ENCODE results near the gene RC3H2. TPM values are rescaled to one million over a fixed set of nuclear protein-coding genes. Genes with fewer than 3 reads are reported as not detected.

RC3H2 gene
- total and polyA plus RNA-seq, 2 of the 13 experiments (the other 11 are each of a cell fraction or from before 2014, with no cell fraction given) = 21.0 to 36.4 TPM

GRCh38 chr9:122816163-122816867, 88.8 kb downstream of the RC3H2 start:
- DNase-seq (ENCODE audit: low spot score) (no peak), ATAC-seq (no peak), FAIRE-seq (no peak)
- BruUV-seq (replicated peaks) = no TSS peak
- Histone ChIP-seq H3K27me3 (ENCODE audit: control insufficient read depth in 1 of 2, insufficient read depth in 2 of 2, low read length in 2 of 2) (no peaks in the 10 kb centered on the region), H2AFZ (ENCODE audit: low read length) (no peak overlapping the region), H3K9me3 (ENCODE audit: low read length) (no peaks in the 10 kb centered on the region), H3K4me1 (ENCODE audit: insufficient read depth, low read length) (peaks cover 12% of the 10 kb centered on the region), H3K4me2 (ENCODE audit: low read depth, low read length) (no peak overlapping the region), H3K36me3 (replicated peaks in 1 of 2; ENCODE audit: control insufficient read depth in 1 of 2, insufficient read depth in 2 of 2, low read length in 2 of 2) (peaks cover 3 to 17% of the 10 kb centered on the region in 2 experiments; a peak in 4 of 5 replicates), H3K79me2 (ENCODE audit: insufficient read depth, low read length) (no peaks in the 10 kb centered on the region), H3K27ac (ENCODE audit: extremely low read length, insufficient read depth, low read length) (no peak overlapping the region), H3K9ac (ENCODE audit: insufficient read depth, low read depth, low read length) (no peak overlapping the region), H4K20me1 (ENCODE audit: insufficient read depth, low read length) (no peaks in the 10 kb centered on the region), H3K4me3 (replicated peaks in 1 of 3; ENCODE audit: insufficient read depth in 1 of 3, low read depth in 2 of 3, low read length in 3 of 3) (no peak overlapping the region)
- CTCF ChIA-PET (ENCODE audit: low intra/inter-chr PET ratio, low total read pairs) = no interaction called here
- intact Hi-C loops (cut with micrococcal nuclease; ENCODE audit: unreplicated experiment) = no loop called here
- WGBS (ENCODE audit: low lambda C conversion rate) = 93% methylated on average over 17 of the region's 17 CpGs
- TF ChIP-seq ZNF275 (CRISPR knock-in tag; IDR thresholded peaks at IDR 0.05; ENCODE audit: borderline replicate concordance) = no peak
- TF ChIP-seq ISL2 (CRISPR knock-in tag; IDR thresholded peaks at IDR 0.05) = no peak
- no peak for TF ChIP-seq KDM2A (CRISPR knock-in tag; IDR thresholded peaks at IDR 0.05; ENCODE audit: borderline replicate concordance, low read depth)
- no peak for TF ChIP-seq ZNF740 (CRISPR knock-in tag; IDR thresholded peaks at IDR 0.05)
- TF ChIP-seq HDAC2 (CRISPR knock-in tag; IDR thresholded peaks at IDR 0.05) = no peak
- TF ChIP-seq POLR2AphosphoS5 (IDR thresholded peaks at IDR 0.05; ENCODE audit: low read depth, low read length) = no peak
- no peak for TF ChIP-seq MLX (CRISPR knock-in tag; IDR thresholded peaks at IDR 0.05)
- no peak for TF ChIP-seq SP5 (CRISPR knock-in tag; IDR thresholded peaks at IDR 0.05; ENCODE audit: borderline replicate concordance, low read depth)
- no peak for TF ChIP-seq PBX2 (CRISPR knock-in tag; IDR thresholded peaks at IDR 0.05)
- TF ChIP-seq FOSL2 (CRISPR knock-in tag; IDR thresholded peaks at IDR 0.05) = no peak
- no peak for TF ChIP-seq ZNF562 (CRISPR knock-in tag; IDR thresholded peaks at IDR 0.05; ENCODE audit: borderline replicate concordance)
- TF ChIP-seq SMAD1 (CRISPR knock-in tag; IDR thresholded peaks at IDR 0.05; ENCODE audit: borderline replicate concordance, low read depth) = no peak
- TF ChIP-seq HIVEP1 (CRISPR knock-in tag; IDR thresholded peaks at IDR 0.05) = no peak
- POLR2A ChIA-PET = no interaction called here
- in situ Hi-C loops (cut with HindIII; ENCODE audit: extremely low pct_ligation_motif_present, low pct_unique_long_range_greater_than_20kb) = loop anchor here (10.0 to 25.0 kb wide), 2 partner anchors 454 to 712 kb away; partner anchors contain the start of gene PTGS1
